ENCODE data around the gene EPN1. TPM values are rescaled to one million over a fixed set of nuclear protein-coding genes. Genes with fewer than 3 reads are reported as not detected.
A peak's percentile ranks its signal among the peaks of the same experiment; 100 is the strongest.

The EPN1 gene
- total and polyA plus RNA-seq, 2 of the 13 experiments (the other 11 are each of a cell fraction or from before 2014, with no cell fraction given) = 28.9 to 31.7 TPM

GRCh38 chr19:55647732-55648584, 27.1 kb upstream of the EPN1 start, which contains the start of gene CCDC106 (continued):
- TF ChIP-seq ZBTB2 (CRISPR knock-in tag; IDR thresholded peaks at IDR 0.05; ENCODE audit: low read depth) (peak; percentile 44; the same call in 1 of the 2 replicates), ZNF788 (CRISPR knock-in tag; IDR thresholded peaks at IDR 0.05; ENCODE audit: borderline replicate concordance) (peak; percentile 81), DNMT1 (CRISPR knock-in tag; IDR thresholded peaks at IDR 0.05) (0 out of 2 replicates have a peak, but pooled peaks have one; percentile 77), ZNF75D (CRISPR knock-in tag; IDR thresholded peaks at IDR 0.05; ENCODE audit: borderline replicate concordance) (no peak), SAFB2 (CRISPR knock-in tag; IDR thresholded peaks at IDR 0.05; ENCODE audit: borderline replicate concordance, low read depth) (peak; percentile 97), ZNF263 (CRISPR knock-in tag; IDR thresholded peaks at IDR 0.05) (peak; percentile 8; the same call in 1 of the 2 replicates), ZNF235 (CRISPR knock-in tag; IDR thresholded peaks at IDR 0.05; ENCODE audit: borderline replicate concordance) (peak; percentile 82; the same call in 1 of the 2 replicates), BCL6 (CRISPR knock-in tag; IDR thresholded peaks at IDR 0.05) (peak; percentile 32; the same call in 1 of the 2 replicates), ZNF766 (CRISPR knock-in tag; IDR thresholded peaks at IDR 0.05; ENCODE audit: borderline replicate concordance) (no peak), ZNF772 (CRISPR knock-in tag; IDR thresholded peaks at IDR 0.05) (peak; percentile 84), BCL3 (CRISPR knock-in tag; IDR thresholded peaks at IDR 0.05) (no peak), POLR2A (IDR thresholded peaks at IDR 0.05; ENCODE audit: insufficient read depth in 1 of 2, low read depth in 2 of 2, low read length in 2 of 2) (peak in 1 of 2 experiments; percentile 47; a peak in 1 of 4 replicates), FIP1L1 (IDR thresholded peaks at IDR 0.05; ENCODE audit: borderline replicate concordance, insufficient read depth, low read depth, low read length) (no peak; the same call in 1 of the 2 replicates), YEATS2 (CRISPR knock-in tag; IDR thresholded peaks at IDR 0.05; ENCODE audit: borderline replicate concordance) (peak; percentile 31; the same call in 1 of the 2 replicates), HES4 (CRISPR knock-in tag; IDR thresholded peaks at IDR 0.05; ENCODE audit: borderline replicate concordance) (peak; percentile 74; the same call in 1 of the 2 replicates), ZNF224 (CRISPR knock-in tag; IDR thresholded peaks at IDR 0.05) (no peak), SRSF1 (optimal IDR thresholded peaks at IDR 0.05; ENCODE audit: low read depth, low read length) (peak; percentile 38), ZNF770 (CRISPR knock-in tag; IDR thresholded peaks at IDR 0.05) (peak; percentile 52), SP5 (CRISPR knock-in tag; IDR thresholded peaks at IDR 0.05; ENCODE audit: borderline replicate concordance, low read depth) (0 out of 2 replicates have a peak, but pooled peaks have one; percentile 34), EED (CRISPR knock-in tag; IDR thresholded peaks at IDR 0.05) (peak; percentile 65; the same call in 1 of the 2 replicates), BATF2 (CRISPR knock-in tag; IDR thresholded peaks at IDR 0.05) (0 out of 2 replicates have a peak, but pooled peaks have one; percentile 53), JUND (CRISPR knock-in tag; IDR thresholded peaks at IDR 0.05) (peak; percentile 8; the same call in 1 of the 2 replicates), ARID2 (CRISPR knock-in tag; IDR thresholded peaks at IDR 0.05; ENCODE audit: borderline replicate concordance) (no peak), SOX5 (CRISPR knock-in tag; IDR thresholded peaks at IDR 0.05; ENCODE audit: borderline replicate concordance) (no peak)
